ENCODE results near the gene PNKD.
A peak's percentile ranks its signal among the peaks of the same experiment; 100 is the strongest.
"Not testable (repeated sequence)": the region's sequence is repeated elsewhere in the genome, so short reads cannot be mapped to it uniquely, and the experiment has no call there.

PNKD gene

GRCh38 chr2:218293715-218294429 lies 23.6 kb downstream of the PNKD start:
- no peak for DNase-seq

- DNase-seq, result no peak
Measured at GRCh38 chr2:218294430-218295022, 24.2 kb downstream of the PNKD start.

GRCh38 chr2:218295029-218295428 lies 24.7 kb downstream of the PNKD start:
- DNase-seq, result no peak

GRCh38 chr2:218296200-218296599 lies 25.9 kb downstream of the PNKD start:
- DNase-seq, result no peak

DNA sequence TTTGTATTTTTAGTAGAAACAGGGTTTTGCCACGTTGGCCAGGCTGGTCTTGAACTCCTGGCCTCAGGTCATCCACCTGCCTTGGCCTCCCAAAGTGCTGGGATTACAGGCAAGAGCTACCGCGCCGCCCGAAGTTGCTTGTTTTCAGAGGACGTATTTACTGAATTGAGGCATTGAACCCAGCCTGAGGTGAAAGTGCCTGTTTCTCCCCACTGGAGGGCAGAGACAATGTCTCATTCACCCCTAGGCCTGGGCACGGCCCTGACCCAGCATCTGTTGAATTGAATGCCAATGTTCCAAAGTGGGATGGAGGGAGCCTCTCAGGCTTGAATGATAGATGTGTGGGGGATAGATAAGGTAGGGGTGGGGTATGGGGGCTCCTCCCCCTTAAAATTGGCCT lies 26.5 kb downstream of the PNKD start:
- DNase-seq, result no peak

DNA sequence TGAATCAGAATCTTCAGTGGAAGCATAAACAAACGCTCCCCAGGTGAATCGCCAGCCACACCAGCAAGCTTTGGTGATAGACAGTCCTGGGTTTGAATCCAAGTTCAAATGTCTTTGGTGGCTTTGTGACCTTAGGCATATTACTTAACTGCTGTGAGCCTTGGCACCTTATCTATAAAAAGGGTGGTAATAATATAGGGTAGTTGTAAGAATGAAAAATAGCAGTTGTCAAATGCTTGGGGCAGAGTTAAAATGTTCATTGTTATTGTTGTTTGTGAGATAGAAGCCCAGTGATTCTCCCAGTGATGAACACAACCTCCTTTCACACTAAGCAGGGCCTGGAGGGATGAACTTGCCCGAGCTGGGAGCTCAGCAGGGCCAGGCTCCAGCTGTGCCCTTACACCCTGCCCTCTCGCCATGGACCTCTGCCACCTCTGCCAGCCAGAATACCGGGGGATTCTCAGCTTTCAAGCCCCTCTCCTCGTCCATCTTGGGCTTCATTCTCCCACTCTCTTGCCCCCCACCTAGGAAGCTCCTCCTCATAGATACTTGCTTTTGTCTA lies 28.1 kb downstream of the PNKD start:
- DNase-seq, result no peak

DNA sequence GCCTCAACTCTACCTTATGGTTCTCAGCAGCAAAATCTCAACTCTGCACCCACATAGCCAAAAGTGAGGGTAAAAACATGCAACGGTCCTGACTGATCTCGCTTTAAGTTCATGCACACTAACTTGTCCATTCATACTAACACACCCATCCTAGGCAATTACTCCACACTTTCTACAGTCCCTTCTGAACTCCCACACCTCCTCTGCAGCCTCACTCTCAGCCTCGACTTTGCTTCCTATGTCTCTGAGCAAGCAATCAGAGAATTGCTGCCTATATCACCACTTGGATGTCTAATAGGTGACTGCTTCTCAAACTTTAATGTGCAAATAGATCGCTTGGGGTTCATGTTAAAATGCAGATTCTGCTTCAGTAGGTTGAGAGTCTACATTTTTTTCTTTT lies 29.8 kb downstream of the PNKD start:
- no peak for DNase-seq

DNA sequence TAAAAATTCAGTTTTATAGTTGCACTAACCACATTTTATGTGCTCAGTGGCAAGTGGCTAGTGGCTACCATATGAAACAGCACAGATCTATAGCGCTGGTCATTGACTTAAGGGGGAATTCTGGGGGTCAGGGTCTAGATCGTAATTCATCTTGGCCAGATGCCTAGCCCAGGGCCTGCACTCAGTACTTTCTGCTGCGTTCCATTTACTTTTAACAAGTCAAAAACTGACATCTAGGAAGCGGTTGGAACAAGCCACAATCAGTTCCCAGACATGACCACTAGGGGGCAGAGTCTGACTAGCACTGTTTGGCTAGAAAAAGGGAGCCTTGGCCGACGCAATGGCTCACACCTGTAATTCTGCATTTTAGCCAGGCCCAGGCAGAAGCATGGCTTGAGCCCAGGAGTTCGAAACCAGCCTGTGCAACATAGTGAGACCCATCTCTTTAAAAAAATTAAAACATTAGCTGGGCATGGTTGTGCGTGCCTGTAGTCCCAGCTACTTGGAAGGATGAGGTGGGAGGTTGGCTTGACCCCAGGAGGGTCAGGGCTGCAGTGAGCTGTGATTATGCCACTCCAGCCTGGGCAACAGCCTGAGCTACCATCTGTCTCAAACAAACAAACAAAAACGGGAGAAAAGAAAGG lies 31.0 kb downstream of the PNKD start:
- peak in 1 of 2 experiments; percentile 34 for DNase-seq

- DNase-seq, result no peak
Measured at GRCh38 chr2:218305383-218305782, 35.1 kb downstream of the PNKD start.

DNA sequence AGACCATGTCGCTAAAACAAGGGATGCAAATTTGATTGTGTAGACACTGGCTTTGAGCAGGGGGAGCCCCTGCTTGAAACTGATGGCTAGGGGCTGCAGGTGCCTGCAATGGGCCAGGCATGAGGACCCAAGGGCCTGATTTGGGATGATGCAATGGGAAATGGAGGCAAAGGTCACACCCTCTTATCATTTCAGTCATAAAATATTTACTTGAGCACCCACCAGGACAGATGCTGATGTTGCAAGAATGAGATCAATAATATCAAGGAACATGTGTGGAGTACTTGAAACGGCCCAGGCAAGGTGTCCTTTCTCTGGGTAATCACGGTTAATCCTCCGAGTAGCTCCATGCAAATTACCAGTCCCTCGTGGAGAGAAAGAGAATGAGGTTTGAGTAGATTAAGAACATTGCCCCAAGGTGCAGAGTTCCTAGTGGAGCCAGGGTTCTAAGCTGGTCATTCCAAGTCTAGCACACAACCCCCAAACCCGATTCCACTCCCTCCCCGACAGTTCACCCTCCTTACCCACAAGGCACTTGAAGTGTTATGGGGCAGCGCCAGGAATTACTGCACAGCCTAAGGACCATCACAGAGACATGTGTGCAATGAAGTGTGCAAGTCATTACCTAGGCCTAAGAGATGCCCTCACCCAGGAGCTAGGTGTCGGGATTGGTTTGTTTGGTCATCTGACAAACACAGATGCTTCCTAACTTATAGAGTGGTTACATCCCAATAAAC lies 36.0 kb downstream of the PNKD start:
- DNase-seq, result no peak

DNA sequence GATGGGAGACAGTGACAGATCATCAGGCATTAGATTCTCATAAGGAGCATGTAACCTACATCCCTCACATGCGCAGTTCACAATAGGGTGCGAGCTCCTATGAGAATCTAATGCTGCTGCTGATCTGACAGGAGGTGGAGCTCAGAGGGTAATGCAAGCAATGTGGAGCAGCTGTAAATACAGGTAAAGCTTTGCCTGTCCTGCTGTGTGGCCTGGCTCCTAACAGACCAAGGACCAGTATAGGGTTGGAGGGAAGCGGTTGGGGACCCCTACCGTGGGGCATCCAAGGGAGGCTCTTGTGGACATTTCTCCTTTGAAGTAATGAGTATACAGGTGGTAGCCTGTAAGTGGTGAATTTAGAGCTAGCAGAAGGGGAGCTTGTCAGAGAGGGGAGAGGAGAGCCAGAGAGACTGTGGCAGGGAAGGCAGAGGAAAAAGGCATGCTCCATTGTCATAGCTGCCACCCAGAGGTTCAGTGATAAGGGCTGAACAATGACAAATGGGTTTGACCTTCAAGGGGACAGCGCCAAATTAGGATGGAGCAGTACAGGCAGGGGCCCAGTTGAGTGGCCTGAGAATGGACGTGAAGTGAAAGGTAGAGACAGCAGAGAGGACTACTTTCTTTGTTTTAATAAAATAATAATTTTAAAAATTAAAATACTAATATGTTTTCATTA lies 37.2 kb downstream of the PNKD start:
- no peak for DNase-seq

DNA sequence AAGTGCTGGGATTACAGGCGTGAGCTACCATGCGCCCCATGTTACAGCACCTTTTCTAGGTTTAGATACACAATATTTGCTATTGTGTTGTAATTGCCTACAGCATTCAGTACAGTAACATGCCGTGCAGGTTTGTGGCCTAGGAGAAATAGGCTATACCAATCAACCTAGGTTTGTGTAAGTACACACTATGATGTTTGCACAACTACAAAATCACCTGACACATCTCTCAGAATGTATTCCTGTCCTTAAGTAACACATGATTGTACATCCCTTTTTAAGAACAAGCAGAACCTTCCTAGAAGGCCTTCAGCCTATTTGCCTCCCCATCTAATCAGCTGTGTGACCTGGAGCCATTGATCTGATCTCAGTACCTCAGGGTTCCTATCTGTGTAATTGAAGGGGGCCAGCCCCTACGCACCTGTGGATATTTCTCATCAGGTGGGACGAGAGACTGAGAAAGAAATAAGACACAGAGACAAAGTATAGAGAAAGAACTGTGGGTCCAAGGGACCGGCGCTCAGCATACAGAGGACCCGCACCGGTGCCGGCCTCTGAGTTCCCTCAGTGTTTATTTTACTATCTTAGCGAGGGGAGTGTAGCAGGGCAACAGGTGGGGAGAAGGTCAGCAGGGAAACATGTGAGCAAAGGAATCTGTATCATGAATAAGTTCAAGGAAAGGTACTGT lies 40.7 kb downstream of the PNKD start:
- no peak for DNase-seq

GRCh38 chr2:218311541-218312266 lies 41.4 kb downstream of the PNKD start:
- not testable (repeated sequence) for DNase-seq

DNA sequence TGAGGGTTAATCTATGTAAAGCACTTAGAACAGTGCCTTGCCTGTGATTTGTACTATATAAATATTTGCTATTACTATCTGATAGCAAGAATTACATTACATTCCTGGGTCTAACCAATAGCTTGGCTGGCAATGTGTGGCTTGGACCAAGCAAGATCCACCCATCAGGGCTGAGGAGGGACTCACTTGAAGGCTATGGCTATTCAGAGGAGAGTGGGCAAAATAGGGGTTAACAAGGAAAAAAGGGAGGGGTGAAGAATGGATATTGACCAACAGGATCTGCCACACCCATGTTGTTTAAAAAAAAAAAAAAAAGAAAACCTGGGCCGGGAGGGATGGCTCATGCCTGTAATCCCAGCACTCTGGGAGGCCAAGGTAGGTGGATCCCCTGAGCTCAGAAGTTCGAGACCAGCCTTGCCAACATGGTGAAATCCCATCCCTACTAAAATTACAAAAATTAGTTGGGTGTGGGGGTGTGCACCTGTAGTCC lies 42.0 kb downstream of the PNKD start:
- no peak for DNase-seq

GRCh38 chr2:218313356-218313755 lies 43.0 kb downstream of the PNKD start:
- no peak for DNase-seq

DNA sequence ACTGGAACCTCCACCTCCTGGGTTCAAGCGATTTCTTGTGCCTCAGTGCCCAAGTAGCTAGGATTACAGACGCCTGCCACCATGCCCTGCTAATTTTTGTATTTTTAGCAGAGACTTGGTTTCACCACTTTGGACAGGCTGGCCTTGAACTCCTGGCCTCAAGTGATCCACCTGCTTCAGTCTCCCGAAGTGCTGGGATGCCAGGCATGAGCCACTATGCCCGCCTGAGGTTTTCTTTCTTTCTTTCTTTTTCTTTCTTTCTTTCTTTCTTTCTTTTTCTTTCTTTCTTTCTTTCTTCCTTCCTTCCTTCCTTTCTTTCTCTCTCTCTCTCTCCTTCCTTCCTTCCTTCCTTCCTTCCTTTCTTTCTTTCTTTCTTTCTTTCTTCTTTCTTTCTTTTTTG lies 44.4 kb downstream of the PNKD start:
- not testable (repeated sequence) for DNase-seq

GRCh38 chr2:218315397-218315796 lies 45.1 kb downstream of the PNKD start:
- no peak for DNase-seq

DNA sequence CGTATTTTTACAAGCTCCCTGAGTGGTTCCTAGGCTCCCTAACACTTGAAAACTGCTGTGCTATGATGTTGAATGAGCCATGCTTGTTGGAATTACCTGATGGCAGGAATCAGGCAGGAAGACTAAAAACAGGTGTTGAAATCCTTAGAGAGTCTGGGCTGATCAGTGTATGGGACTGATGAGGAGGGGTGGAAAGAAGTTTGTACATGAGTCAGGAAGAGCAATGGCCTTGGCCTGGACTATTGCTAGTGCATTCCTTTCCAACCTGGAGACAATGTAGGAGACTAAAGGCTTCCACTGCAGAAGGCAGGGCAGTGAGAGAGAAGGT lies 46.9 kb downstream of the PNKD start:
- no peak for DNase-seq

GRCh38 chr2:218317835-218318234 lies 47.5 kb downstream of the PNKD start:
- no peak for DNase-seq

DNA sequence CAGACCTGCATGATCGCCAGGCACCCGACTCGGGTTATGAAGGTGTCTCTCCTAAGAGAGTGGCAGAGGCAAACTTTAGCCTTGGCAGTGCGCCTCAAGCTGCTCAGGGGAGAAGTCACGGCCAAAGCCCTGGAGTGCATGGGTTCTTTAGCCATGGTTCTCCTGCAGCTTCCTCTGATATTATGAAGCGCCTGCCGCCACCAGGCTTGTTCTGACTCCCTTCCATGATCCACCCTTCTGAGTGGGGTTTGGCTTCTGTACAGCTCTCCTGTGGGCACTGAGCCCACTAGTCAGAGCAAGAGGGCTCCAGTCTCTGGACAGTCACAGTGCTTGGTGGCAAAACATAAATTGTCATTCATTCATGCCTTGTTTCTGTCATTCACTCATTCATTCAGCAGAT lies 47.9 kb downstream of the PNKD start:
- DNase-seq, result no peak

DNA sequence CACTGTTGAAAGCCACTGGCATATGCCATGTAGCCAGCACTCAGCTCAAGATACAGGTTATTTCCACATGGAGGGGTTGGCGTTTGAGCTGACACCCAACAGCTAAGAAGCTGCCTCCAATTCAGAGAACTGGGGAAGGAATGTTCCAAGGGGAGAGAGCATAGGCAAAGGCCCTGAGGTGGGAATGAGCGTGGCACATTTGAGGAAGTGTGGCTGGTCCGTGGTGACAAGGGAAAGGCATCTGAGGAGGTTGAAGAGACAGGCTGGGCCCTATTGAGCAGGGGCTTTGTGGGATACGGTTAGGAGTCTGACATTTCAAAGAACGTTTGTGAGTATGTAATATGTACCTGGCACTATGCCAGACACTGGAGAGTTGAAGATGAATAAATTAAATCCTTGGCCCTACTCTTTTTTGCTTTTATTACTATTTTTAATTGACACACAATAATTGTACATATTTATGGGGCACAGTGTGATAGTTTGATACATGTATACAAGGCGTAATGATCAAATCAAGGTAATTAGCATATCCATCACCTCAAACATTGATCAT lies 49.6 kb downstream of the PNKD start:
- no peak for DNase-seq

Measured in cerebellar nuclear complex (tissue), 1 donor.